H1 (cell line): ENCODE results near the gene TTLL5. TPM values are rescaled to one million over a fixed set of nuclear protein-coding genes. Genes with fewer than 3 reads are reported as not detected.
A peak's percentile ranks its signal among the peaks of the same experiment; 100 is the strongest.

Experiments used
- CTCF ChIA-PET: fragments of 300-600 bp; sonication (Branson Sonifier 250); formaldehyde crosslinking; loops from one replicate; lab custom pipeline; 2021; ENCODE audit not compliant: partially characterized antibody; lab: Charles Lee
- POLR2A ChIA-PET: fragments of 300-600 bp; sonication (Branson Sonifier 250); formaldehyde crosslinking; loops from one replicate; lab custom pipeline; 2021; ENCODE audit warnings: inconsistent platforms; ENCODE audit not compliant: partially characterized antibody; lab: Charles Lee
- DNase-seq, 2 experiments: peaks; one replicate each; pipeline versions ENCODE4 v3.0.0 to v3.0.0-alpha.2; 2010 to 2022; ENCODE audit warnings: low spot score in 2 of 2, low read depth in 1 of 2, mixed read lengths in 1 of 2
- FAIRE-seq: peaks from 2 replicates; lab custom pipeline; 2011; peaks lifted over from hg19 to GRCh38; lab: Jason Lieb, UNC
- H2AFZ ChIP-seq: 2 replicates; pipeline ENCODE4 v1.8.1; 2012; ENCODE audit warnings: low read length, inconsistent platforms
- H2AK5ac ChIP-seq: 2 replicates; pipeline ENCODE4 v1.6.1; 2013; ENCODE audit warnings: low read depth, low read length
- H2BK120ac ChIP-seq: replicated peaks from 2 replicates; pipeline ENCODE3; 2013; ENCODE audit warnings: low read depth, low read length, inconsistent platforms
- H2BK12ac ChIP-seq: 2 replicates; pipeline ENCODE4 v1.6.1; 2013; ENCODE audit warnings: low read depth, low read length
- H2BK15ac ChIP-seq: 2 replicates; pipeline ENCODE4 v1.6.1; 2013; ENCODE audit warnings: low read length
- H2BK20ac ChIP-seq: 2 replicates; pipeline ENCODE4 v1.6.1; 2013; ENCODE audit warnings: low read length
- H2BK5ac ChIP-seq: 2 replicates; pipeline ENCODE4 v1.6.1; 2013; ENCODE audit warnings: low read depth, low read length
- H3K14ac ChIP-seq: 2 replicates; pipeline ENCODE4 v1.6.1; 2013; ENCODE audit warnings: inconsistent platforms; ENCODE audit not compliant: insufficient read length
- H3K18ac ChIP-seq: 2 replicates; pipeline ENCODE4 v1.6.1; 2013; ENCODE audit warnings: low read length; ENCODE audit errors: extremely low read depth
- H3K23ac ChIP-seq: 2 replicates; pipeline ENCODE4 v1.6.1; 2013; ENCODE audit warnings: inconsistent platforms; ENCODE audit not compliant: insufficient read length
- H3K23me2 ChIP-seq: 2 replicates; pipeline ENCODE4 v1.6.1; 2013; ENCODE audit warnings: low read depth, low read length
- H3K27ac ChIP-seq: 2 replicates; pipeline ENCODE4 v1.6.1; 2011; ENCODE audit warnings: low read depth, low read length, inconsistent platforms
- H3K27me3 ChIP-seq, 4 experiments: replicated peaks in 1 of 4; 1 replicate in 1 of 4; 2 replicates in 3 of 4; pipeline versions ENCODE4 v1.6.1 to v1.8.1; 2011 to 2013; ENCODE audit warnings: low read length in 3 of 4, mild to moderate bottlenecking in 3 of 4, inconsistent platforms in 2 of 4, mixed read lengths in 2 of 4, moderate library complexity in 1 of 4; ENCODE audit not compliant: control insufficient read depth in 3 of 4, insufficient read depth in 3 of 4; ENCODE audit errors: extremely low read depth in 1 of 4
- H3K36me3 ChIP-seq, 4 experiments: 2 replicates each; pipeline versions ENCODE4 v1.6.1 to v1.8.1; 2011 to 2013; ENCODE audit warnings: mild to moderate bottlenecking in 4 of 4, low read length in 3 of 4, moderate library complexity in 2 of 4, control low read depth in 1 of 4, inconsistent platforms in 1 of 4; ENCODE audit not compliant: insufficient read depth in 4 of 4, control insufficient read depth in 2 of 4
- H3K4ac ChIP-seq: replicated peaks from 2 replicates; pipeline ENCODE3; 2013; ENCODE audit warnings: low read length, low read depth, mixed read lengths, inconsistent platforms; ENCODE audit not compliant: insufficient read length
- H3K4me1 ChIP-seq, 4 experiments: replicated peaks in 1 of 4; 1 replicate in 1 of 4; 2 replicates in 3 of 4; pipeline versions ENCODE4 v1.6.1 to v1.8.1; 2011 to 2013; ENCODE audit warnings: low read length in 3 of 4, inconsistent platforms in 2 of 4, mixed read lengths in 1 of 4; ENCODE audit not compliant: insufficient read depth in 4 of 4, control insufficient read depth in 3 of 4
- H3K4me2 ChIP-seq, 2 experiments: 2 replicates each; pipeline versions ENCODE4 v1.6.1 to v1.8.1; 2011 to 2013; ENCODE audit warnings: low read depth in 2 of 2, low read length in 2 of 2, control low read depth in 1 of 2, inconsistent platforms in 1 of 2, mild to moderate bottlenecking in 1 of 2; ENCODE audit not compliant: insufficient read depth in 1 of 2
- H3K4me3 ChIP-seq, 4 experiments: fragments of 200-600, 300-600 bp in 1 of 4; sonication (generic), shearing (Covaris generic), sonication (Bioruptor Twin) in 1 of 4; 2 replicates each; pipeline versions ENCODE4 v1.5.1 to v1.8.1; 2011 to 2016; ENCODE audit warnings: low read length in 4 of 4, low read depth in 3 of 4, control low read depth in 2 of 4, inconsistent platforms in 2 of 4, mild to moderate bottlenecking in 2 of 4, mixed read lengths in 1 of 4, moderate library complexity in 1 of 4; ENCODE audit not compliant: insufficient read depth in 2 of 4; ENCODE audit errors: extremely low read depth in 1 of 4
- H3K56ac ChIP-seq: replicated peaks from 2 replicates; pipeline ENCODE3; 2013; ENCODE audit warnings: low read depth, mild to moderate bottlenecking, mixed read lengths, low read length, inconsistent platforms; ENCODE audit not compliant: insufficient read length
- H3K79me1 ChIP-seq: 2 replicates; pipeline ENCODE4 v1.6.1; 2013; ENCODE audit warnings: low read depth, low read length, control low read depth
- H3K79me2 ChIP-seq, 2 experiments: 2 replicates each; pipeline versions ENCODE4 v1.6.1 to v1.8.1; 2012 to 2013; ENCODE audit warnings: low read length in 2 of 2, mild to moderate bottlenecking in 2 of 2, inconsistent platforms in 1 of 2; ENCODE audit not compliant: insufficient read depth in 2 of 2, control insufficient read depth in 1 of 2
- H3K9ac ChIP-seq, 4 experiments: replicated peaks in 1 of 4; 1 replicate in 1 of 4; 2 replicates in 3 of 4; pipeline versions ENCODE4 v1.6.1 to v1.8.1; 2011 to 2013; ENCODE audit warnings: low read depth in 3 of 4, low read length in 3 of 4, control low read depth in 2 of 4, mild to moderate bottlenecking in 2 of 4, moderate library complexity in 2 of 4, inconsistent platforms in 1 of 4; ENCODE audit errors: extremely low read depth in 1 of 4
- H3K9me3 ChIP-seq, 2 experiments: 2 replicates each; pipeline versions ENCODE4 v1.6.1 to v1.8.1; 2012 to 2013; ENCODE audit warnings: mild to moderate bottlenecking in 2 of 2, moderate library complexity in 2 of 2, control low read depth in 1 of 2, inconsistent platforms in 1 of 2, low read depth in 1 of 2, low read length in 1 of 2, mixed read lengths in 1 of 2; ENCODE audit not compliant: insufficient read depth in 2 of 2
- H4K20me1 ChIP-seq, 2 experiments: replicated peaks in 1 of 2; 2 replicates each; pipeline versions ENCODE3 to v1.8.1; 2011 to 2013; ENCODE audit warnings: inconsistent platforms in 2 of 2, low read length in 2 of 2, mild to moderate bottlenecking in 1 of 2; ENCODE audit not compliant: insufficient read depth in 2 of 2, control insufficient read depth in 1 of 2
- H4K5ac ChIP-seq: 2 replicates; pipeline ENCODE4 v1.6.1; 2013; ENCODE audit warnings: low read length, low read depth, mixed read lengths, inconsistent platforms; ENCODE audit not compliant: insufficient read length
- H4K8ac ChIP-seq: 2 replicates; pipeline ENCODE4 v1.8.0; 2013; ENCODE audit warnings: mild to moderate bottlenecking, moderate library complexity, low read length, inconsistent platforms; ENCODE audit not compliant: insufficient read depth; ENCODE audit errors: extremely low read depth
- H4K91ac ChIP-seq: replicated peaks from 2 replicates; pipeline ENCODE3; 2013; ENCODE audit warnings: low read length, mixed read lengths, inconsistent platforms; ENCODE audit not compliant: insufficient read length
- BCL11A ChIP-seq, 2 experiments: IDR thresholded peaks; one replicate each; pipeline ENCODE4 v1.6.1; 2011; ENCODE audit warnings: low read depth in 2 of 2, low read length in 2 of 2, mild to moderate bottlenecking in 2 of 2
- MAFK ChIP-seq: IDR thresholded peaks from 2 replicates; pipeline ENCODE4 v1.6.1; 2012; ENCODE audit warnings: low read depth, mild to moderate bottlenecking, improper control_type of control experiment, low read length
- WGBS, 2 experiments: shearing (Covaris generic) in 1 of 2; methylation state at CpG; one replicate each; pipeline versions ENCODE4 v1.1.6 to v1.1.7; 2013 to 2015; ENCODE audit warnings: low lambda C conversion rate in 2 of 2, mixed read lengths in 2 of 2, inconsistent platforms in 1 of 2, low coverage in 1 of 2, missing lambda C conversion rate in 1 of 2; ENCODE audit not compliant: insufficient replicate concordance in 2 of 2, insufficient coverage in 1 of 2, insufficient read length in 1 of 2; ENCODE audit errors: extremely low coverage in 1 of 2, missing lambda C conversion rate in 1 of 2; 5-methylcytosine and 5-hydroxymethylcytosine counted together
- polyA plus RNA-seq, 7 experiments: library from polyadenylated mRNA; depleted of rRNA in 3 of 7; stranded (reverse) in 5 of 7; unstranded in 2 of 7; fragments of >200 nt in 5 of 7; fragments of 200-250 nt in 2 of 7; gene quantifications; 1 replicate in 5 of 7; 2 replicates in 1 of 7; 4 replicates in 1 of 7; pipeline versions ENCODE4 v1.2.1 to v1.2.3, GENCODE V29; 2011 to 2013; ENCODE audit warnings: missing spikeins in 2 of 7, mixed read lengths in 2 of 7
- total RNA-seq: library from RNA; stranded (reverse); fragmentation: NEBNext Ultra II Directional; extraction: Animal tissue kit (Norgen Biotek cat#: 25700); gene quantifications from 2 replicates; pipeline ENCODE4 v1.2.1, GENCODE V29; 2021

Gene TTLL5
- total and polyA plus RNA-seq, 2 of the 8 experiments (the other 6 are each of a cell fraction or from before 2014, with no cell fraction given) = 16.1 to 45.9 TPM

- H3K36me3 ChIP-seq = peaks cover 2 to 17% (median 13%) of the 10 kb centered on the region in 4 experiments; a peak in 5 of 8 replicates
- H4K5ac ChIP-seq = no peak overlapping the region
- no peak overlapping the region for H2BK12ac ChIP-seq
- H3K27ac ChIP-seq = no peak overlapping the region
- TF ChIP-seq MAFK = peak; percentile 72
- TF ChIP-seq BCL11A (IDR thresholded peaks at IDR 0.05; ENCODE audit: low read depth in 2 of 2, low read length in 2 of 2) = no peak
- no peak overlapping the region for H2BK15ac ChIP-seq
- H3K23me2 ChIP-seq = no peaks in the 10 kb centered on the region
- peaks cover 0 to 10% (median 5%) of the 10 kb centered on the region in 4 experiments; a peak in 6 of 7 replicates for H3K4me1 ChIP-seq
- no peak overlapping the region for H3K4me3 ChIP-seq
- ChIA-PET POLR2A (no interaction called here), CTCF (interaction anchor here (0.6 to 1.3 kb wide), 2 partner anchors 14 to 38 kb away, joined by 3 to 4 read pairs; no protein-coding TSS in a partner anchor)
- no peak overlapping the region for H2AFZ ChIP-seq
- no peak overlapping the region for H3K4me2 ChIP-seq
- H4K91ac ChIP-seq = no peak overlapping the region
- H3K9ac ChIP-seq = no peak overlapping the region
- H2AK5ac ChIP-seq = no peak overlapping the region
- H2BK120ac ChIP-seq = no peak overlapping the region
- no peaks in the 10 kb centered on the region for H3K79me2 ChIP-seq
- 85% methylated on average over 2 of the region's 2 CpGs; no CpG with 5 or more reads in 1 of the 2 experiments for WGBS, 2 experiments
- H3K56ac ChIP-seq = no peak overlapping the region
- H2BK20ac ChIP-seq = no peak overlapping the region
- no peak for FAIRE-seq
- H3K4ac ChIP-seq = no peak overlapping the region
- H3K14ac ChIP-seq = no peak overlapping the region
- H2BK5ac ChIP-seq = no peak overlapping the region
- no peaks in the 10 kb centered on the region for H3K27me3 ChIP-seq
- no peak for DNase-seq
- H3K23ac ChIP-seq = no peak overlapping the region
- H3K79me1 ChIP-seq = no peaks in the 10 kb centered on the region
- H4K8ac ChIP-seq = no peak overlapping the region
- no peak overlapping the region for H3K18ac ChIP-seq
- no peaks in the 10 kb centered on the region for H3K9me3 ChIP-seq
- H4K20me1 ChIP-seq = peaks cover 0 to under 1% of the 10 kb centered on the region in 2 experiments
These were observed 55.1 kb downstream of the TTLL5 start for GRCh38 chr14:75715926-75716780.
